ENCODE measurements around the gene THY1.
"Not testable (repeated sequence)": the region's sequence is repeated elsewhere in the genome, so short reads cannot be mapped to it uniquely, and the experiment has no call there.

Gene THY1

DNA sequence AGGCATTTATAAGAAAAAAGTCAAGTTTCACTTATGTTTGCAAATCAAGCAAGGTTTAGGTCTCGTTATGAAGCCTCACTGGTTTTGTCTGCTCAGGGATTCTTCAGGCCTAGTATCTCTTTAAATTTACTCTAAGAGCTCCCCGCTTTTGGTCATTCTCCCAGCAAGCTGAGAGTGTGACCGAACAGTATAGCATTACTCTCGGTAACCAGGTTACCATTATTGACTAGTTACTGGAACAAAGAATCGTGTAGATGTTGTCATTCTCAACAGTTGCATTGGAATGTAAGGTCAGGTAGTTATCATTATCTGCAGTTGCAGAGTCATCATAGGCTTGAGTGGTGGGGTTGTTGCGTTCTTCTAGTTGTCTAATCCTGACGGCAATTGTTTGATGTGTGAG, 31.7 kb downstream of the THY1 start:
- DNase-seq = no peak
- Histone ChIP-seq H3K9me3 (ENCODE audit: severe bottlenecking) (no peaks in the 10 kb centered on the region), H3K36me3 (no peaks in the 10 kb centered on the region), H3K27me3 (ENCODE audit: insufficient read depth, low read depth, severe bottlenecking) (no peaks in the 10 kb centered on the region), H3K4me3 (ENCODE audit: low read depth, low read length) (no peak overlapping the region), H3K27ac (no peak overlapping the region)
- TF ChIP-seq, protein P1, sequence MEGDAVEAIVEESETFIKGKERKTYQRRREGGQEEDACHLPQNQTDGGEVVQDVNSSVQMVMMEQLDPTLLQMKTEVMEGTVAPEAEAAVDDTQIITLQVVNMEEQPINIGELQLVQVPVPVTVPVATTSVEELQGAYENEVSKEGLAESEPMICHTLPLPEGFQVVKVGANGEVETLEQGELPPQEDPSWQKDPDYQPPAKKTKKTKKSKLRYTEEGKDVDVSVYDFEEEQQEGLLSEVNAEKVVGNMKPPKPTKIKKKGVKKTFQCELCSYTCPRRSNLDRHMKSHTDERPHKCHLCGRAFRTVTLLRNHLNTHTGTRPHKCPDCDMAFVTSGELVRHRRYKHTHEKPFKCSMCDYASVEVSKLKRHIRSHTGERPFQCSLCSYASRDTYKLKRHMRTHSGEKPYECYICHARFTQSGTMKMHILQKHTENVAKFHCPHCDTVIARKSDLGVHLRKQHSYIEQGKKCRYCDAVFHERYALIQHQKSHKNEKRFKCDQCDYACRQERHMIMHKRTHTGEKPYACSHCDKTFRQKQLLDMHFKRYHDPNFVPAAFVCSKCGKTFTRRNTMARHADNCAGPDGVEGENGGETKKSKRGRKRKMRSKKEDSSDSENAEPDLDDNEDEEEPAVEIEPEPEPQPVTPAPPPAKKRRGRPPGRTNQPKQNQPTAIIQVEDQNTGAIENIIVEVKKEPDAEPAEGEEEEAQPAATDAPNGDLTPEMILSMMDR (IDR thresholded peaks at IDR 0.05; ENCODE audit: low read depth, low read length) = no peak

DNA sequence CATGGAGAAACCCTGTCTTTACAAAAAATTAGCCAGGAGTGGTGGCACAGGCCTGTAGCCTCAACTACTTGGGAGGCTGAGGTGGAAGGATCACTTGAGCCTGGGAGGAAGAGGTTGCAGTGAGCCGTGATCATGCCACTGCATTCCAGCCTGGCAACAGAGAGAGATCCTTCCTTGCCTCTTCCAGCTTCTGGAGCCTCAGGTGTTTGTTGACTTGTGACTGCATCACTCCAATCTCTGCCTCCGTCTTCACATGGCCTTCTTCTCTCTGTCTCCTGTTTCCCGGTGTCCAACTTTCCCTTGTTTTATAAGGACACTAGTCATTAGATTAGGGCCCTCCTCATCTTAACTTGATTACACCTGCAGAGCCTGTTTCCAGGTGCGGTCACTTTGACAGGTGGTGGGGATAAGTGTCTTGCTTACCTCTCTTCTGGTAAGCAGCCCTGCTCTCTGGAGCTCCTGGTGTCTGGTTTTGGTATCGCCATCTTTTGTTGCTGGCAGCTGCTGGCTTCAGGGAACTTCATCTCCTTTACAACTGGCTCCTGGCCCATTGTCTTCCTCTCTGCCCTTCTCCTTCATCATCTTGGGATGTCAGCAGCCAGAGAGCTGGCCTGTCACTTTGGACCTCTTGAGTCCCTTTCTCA, 33.2 kb downstream of the THY1 start:
- Histone ChIP-seq H3K9me3 (ENCODE audit: severe bottlenecking) (no peaks in the 10 kb centered on the region), H3K27me3 (ENCODE audit: insufficient read depth, low read depth, severe bottlenecking) (no peaks in the 10 kb centered on the region), H3K36me3 (no peaks in the 10 kb centered on the region), H3K27ac (no peak overlapping the region), H3K4me3 (ENCODE audit: low read depth, low read length) (no peak overlapping the region)
- peak; percentile 61 for DNase-seq
- TF ChIP-seq, protein P1 (IDR thresholded peaks at IDR 0.05; ENCODE audit: low read depth, low read length) = peak; percentile 66

DNA sequence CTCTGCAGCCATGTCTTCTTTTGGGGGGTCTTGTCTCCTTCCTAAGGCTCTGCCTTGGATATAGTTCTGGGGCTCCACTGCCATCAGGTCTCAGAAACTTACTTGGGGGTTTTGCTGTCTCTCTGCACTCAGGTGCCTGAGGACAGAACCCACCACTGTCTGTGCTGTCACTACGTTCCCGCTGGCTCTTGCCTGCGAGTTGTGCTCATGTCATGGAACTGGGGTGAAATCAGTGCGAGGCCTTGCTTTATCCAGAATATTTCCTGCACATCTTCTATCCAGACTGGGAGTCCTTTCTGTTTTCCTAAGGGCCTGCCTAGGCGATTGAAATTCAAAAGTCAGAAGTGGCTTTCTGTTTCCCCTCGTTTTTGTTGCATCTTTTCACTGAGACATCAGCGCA, 34.9 kb downstream of the THY1 start:
- Histone ChIP-seq H3K27ac (no peak overlapping the region), H3K36me3 (no peaks in the 10 kb centered on the region), H3K9me3 (ENCODE audit: severe bottlenecking) (no peaks in the 10 kb centered on the region), H3K27me3 (ENCODE audit: insufficient read depth, low read depth, severe bottlenecking) (peaks cover 3% of the 10 kb centered on the region), H3K4me3 (ENCODE audit: low read depth, low read length) (no peak overlapping the region)
- TF ChIP-seq, protein P1 (IDR thresholded peaks at IDR 0.05; ENCODE audit: low read depth, low read length) = no peak
- no peak for DNase-seq

DNA sequence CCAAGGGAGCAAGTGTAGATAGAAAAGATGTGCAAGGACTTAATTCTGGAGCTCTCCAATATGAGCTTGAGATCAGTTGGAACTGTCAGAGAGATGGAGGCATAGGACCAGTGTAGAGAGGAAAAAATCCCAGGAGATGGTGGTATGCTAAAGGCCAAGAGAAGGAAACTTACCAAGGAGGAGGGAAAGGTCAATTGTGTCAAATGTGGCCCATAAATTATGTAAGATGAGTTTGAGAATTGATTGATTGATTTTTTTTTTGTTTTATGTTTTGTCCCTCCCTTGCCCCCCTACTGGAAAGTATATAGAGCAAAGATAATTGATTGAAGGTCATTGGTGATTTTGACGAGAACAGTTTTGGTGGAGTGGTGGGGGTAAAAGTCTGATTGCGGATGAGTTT, 38.6 kb downstream of the THY1 start:
- TF ChIP-seq, protein P1 (IDR thresholded peaks at IDR 0.05; ENCODE audit: low read depth, low read length) = no peak
- H3K9me3 ChIP-seq (ENCODE audit: severe bottlenecking) = no peaks in the 10 kb centered on the region
- H3K4me3 ChIP-seq (ENCODE audit: low read depth, low read length) = no peak overlapping the region
- no peak overlapping the region for H3K27ac ChIP-seq
- H3K36me3 ChIP-seq = no peaks in the 10 kb centered on the region
- DNase-seq = no peak
- H3K27me3 ChIP-seq (ENCODE audit: insufficient read depth, low read depth, severe bottlenecking) = peaks cover 5% of the 10 kb centered on the region

DNA sequence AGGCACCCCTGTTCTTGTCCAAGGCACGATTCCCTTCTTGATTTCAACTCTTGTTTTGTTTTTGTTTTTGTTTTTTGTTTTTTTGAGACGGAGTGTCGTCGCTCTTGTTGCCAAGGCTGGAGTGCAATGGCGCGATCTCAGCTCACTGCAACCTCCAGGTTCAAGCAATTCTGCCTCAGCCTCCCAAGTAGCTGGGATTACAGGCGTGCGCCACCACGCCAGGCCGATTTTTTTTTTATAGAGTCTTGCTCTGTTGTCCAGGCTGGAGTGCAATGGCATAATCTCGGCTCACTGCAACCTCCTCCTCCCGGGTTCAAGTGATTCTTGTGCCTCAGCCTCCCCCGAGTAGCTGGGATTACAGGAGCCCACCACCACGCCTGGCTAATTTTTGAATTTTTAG, 40.5 kb downstream of the THY1 start:
- not testable (repeated sequence) for H3K4me3 ChIP-seq (ENCODE audit: low read depth, low read length); H3K36me3 ChIP-seq; DNase-seq; H3K27me3 ChIP-seq (ENCODE audit: insufficient read depth, low read depth, severe bottlenecking); H3K9me3 ChIP-seq (ENCODE audit: severe bottlenecking); H3K27ac ChIP-seq

DNA sequence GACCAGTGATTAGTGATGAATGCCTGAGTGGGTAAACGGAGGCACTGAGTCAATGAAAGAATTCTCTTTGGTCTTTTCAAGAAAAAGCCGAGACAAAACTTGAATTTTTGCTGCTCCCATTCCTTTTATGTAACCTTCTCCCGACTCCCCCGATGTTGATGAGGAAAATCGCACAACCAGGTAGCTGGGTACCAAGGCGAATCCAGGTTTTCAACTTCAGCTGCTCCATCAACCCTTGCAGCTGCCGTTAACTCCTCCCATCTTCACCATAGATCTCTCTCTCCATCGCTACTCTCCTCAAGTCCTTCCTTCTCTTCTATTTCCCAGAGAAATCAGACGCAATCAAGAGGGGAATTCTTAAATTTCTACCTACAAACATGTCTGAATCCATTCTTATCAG, 40.9 kb downstream of the THY1 start:
- Histone ChIP-seq H3K4me3 (ENCODE audit: low read depth, low read length) (peak overlapping the region; percentile 40), H3K9me3 (ENCODE audit: severe bottlenecking) (no peaks in the 10 kb centered on the region), H3K27me3 (ENCODE audit: insufficient read depth, low read depth, severe bottlenecking) (peaks cover 5% of the 10 kb centered on the region), H3K27ac (no peak overlapping the region), H3K36me3 (no peaks in the 10 kb centered on the region)
- DNase-seq = no peak
- TF ChIP-seq, protein P1 (IDR thresholded peaks at IDR 0.05; ENCODE audit: low read depth, low read length) = no peak
